GM13976 (cell line): ENCODE data around the gene MRNIP.
"Not testable (repeated sequence)": the region's sequence is repeated elsewhere in the genome, so short reads cannot be mapped to it uniquely, and the experiment has no call there.

Source experiments
- DNase-seq: peaks from one replicate; pipeline ENCODE4 v3.0.0; 2012; ENCODE audit warnings: low spot score
- CTCF ChIP-seq: IDR thresholded peaks from 2 replicates; pipeline ENCODE4 v1.5.1; 2012; ENCODE audit warnings: borderline replicate concordance, mild to moderate bottlenecking; ENCODE audit not compliant: insufficient read depth; ENCODE audit errors: extremely low read depth, missing control alignments, control extremely low read depth
- in situ Hi-C: fragments of 300-500 bp; cut with MboI; formaldehyde crosslinking; loops from one replicate; pipeline ENCODE4 v1.12.0; 2022; ENCODE audit warnings: low sequenced_read_pairs, mixed read lengths, inconsistent platforms; ENCODE audit not compliant: unreplicated experiment

MRNIP gene

DNA sequence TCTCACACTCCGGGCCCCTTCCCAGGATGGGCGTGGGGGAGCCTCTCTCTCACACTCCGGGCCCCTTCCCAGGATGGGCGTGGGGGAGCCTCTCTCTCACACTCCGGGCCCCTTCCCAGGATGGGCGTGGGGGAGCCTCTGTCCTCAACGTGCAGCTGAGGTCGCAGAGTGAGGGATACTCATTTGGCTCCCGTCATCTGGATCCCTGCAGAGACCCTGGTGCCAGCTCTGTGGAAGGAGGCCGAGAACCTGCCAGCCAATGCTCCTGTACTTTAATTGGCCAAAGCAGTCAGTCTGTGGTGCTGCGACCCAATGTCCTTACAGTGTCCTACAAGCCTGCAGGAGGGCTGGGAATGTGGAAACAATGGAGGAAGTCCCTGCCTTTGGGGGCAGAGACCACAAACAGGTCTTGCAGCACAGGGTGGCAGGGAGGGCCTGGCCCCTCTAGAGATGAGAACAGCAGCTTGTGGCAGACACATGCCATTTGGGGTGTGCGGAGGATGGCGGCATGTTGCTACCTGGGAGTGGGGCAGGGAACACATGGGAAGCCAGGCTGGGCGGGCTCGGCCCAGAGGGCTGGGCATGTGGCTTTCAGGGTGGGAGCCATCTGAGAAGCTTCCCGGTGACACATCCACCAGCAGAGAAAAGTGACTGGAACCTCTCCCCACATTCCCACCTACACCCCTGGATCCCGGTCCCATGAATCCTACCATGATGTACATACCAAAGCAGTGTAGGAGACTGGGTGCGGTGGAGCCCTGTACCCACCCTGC lies 13.6 kb upstream of the MRNIP start:
- in situ Hi-C loops: no loop called here
- no peak for TF ChIP-seq CTCF

DNA sequence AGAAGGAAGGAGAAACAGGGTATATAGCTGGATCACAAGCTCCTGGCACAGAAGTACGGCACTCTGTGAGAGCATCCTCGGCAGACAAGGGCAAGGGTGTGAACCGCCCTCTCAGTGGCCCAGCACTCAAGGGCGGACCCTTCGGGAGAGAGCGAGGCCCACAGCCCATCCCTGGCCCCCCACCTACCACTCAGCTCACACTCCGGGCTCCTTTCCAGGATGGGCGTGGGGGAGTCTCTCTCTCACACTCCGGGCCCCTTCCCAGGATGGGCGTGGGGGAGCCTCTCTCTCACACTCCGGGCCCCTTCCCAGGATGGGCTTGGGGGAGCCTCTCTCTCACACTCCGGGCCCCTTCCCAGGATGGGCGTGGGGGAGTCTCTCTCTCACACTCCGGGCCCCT lies 12.9 kb upstream of the MRNIP start:
- DNase-seq, in situ Hi-C loops: not testable (repeated sequence)

More for the DNA sequence above, 13.6 kb upstream of the MRNIP start:
- DNase-seq: no peak

- in situ Hi-C loops: no loop called here
- no peak for DNase-seq
Observed at GRCh38 chr5:179870952-179871351, 12.3 kb upstream of the MRNIP start.

GRCh38 chr5:179870403-179870903 lies 11.8 kb upstream of the MRNIP start:
- no peak for DNase-seq

More at GRCh38 chr5:179870952-179871351, 12.3 kb upstream of the MRNIP start:
- TF ChIP-seq CTCF: no peak

GRCh38 chr5:179869641-179870402 lies 11.2 kb upstream of the MRNIP start:
- in situ Hi-C loops: no loop called here
- DNase-seq: no peak
- TF ChIP-seq CTCF: no peak

More at GRCh38 chr5:179870403-179870903, 11.8 kb upstream of the MRNIP start:
- no peak for TF ChIP-seq CTCF
- in situ Hi-C loops: no loop called here

DNA sequence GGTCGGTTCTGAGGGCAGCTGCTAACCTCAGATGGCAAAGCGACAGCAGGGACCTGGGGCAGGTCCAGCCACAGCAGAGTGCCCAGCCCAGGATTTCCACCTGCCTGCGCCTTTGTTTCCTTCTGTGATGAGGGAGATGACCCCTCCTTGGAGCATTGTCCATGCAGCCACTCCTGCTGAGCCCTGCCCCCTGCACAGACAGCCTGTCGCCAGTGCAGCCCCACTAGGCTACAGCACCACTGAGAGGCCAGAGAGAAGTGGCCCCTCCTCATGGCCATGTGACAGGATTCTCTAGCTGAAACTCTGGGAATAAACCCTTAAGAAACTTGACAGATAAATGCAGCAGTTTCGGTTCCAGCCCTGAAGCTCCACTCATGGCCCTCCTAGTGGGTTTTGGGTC lies 10.5 kb upstream of the MRNIP start:
- in situ Hi-C loops: no loop called here
- TF ChIP-seq CTCF: no peak
- DNase-seq: no peak

- no peak for DNase-seq
- in situ Hi-C loops: no loop called here
- no peak for TF ChIP-seq CTCF
Observed at GRCh38 chr5:179868541-179868940, 9.9 kb upstream of the MRNIP start.
